HepG2 (cell line): ENCODE data around the gene C17orf75. TPM values are rescaled to one million over a fixed set of nuclear protein-coding genes. Genes with fewer than 3 reads are reported as not detected.

ENCODE experiments used
- ATF7 ChIP-seq, 2 experiments: fragments of 450-650 bp in 1 of 2; sonication (generic) in 1 of 2; formaldehyde crosslinking in 1 of 2; IDR thresholded peaks; 2 replicates each; pipeline versions ENCODE4 v1.4.0 to v1.6.1; 2016 to 2020; ENCODE audit warnings: antibody characterized with exemption in 1 of 2, mild to moderate bottlenecking in 1 of 2, missing genetic modification reagents in 1 of 2
- DMTF1 ChIP-seq: sonication (generic); formaldehyde crosslinking; IDR thresholded peaks from 2 replicates; pipeline ENCODE4 v1.4.0; 2020; ENCODE audit warnings: mild to moderate bottlenecking, missing genetic modification reagents
- HIVEP1 ChIP-seq: sonication (generic); formaldehyde crosslinking; IDR thresholded peaks from 2 replicates; pipeline ENCODE4 v1.4.0; 2020; ENCODE audit warnings: mild to moderate bottlenecking, missing genetic modification reagents
- ISL2 ChIP-seq: sonication (generic); formaldehyde crosslinking; IDR thresholded peaks from 2 replicates; pipeline ENCODE4 v1.5.0; 2020; ENCODE audit warnings: missing genetic modification reagents
- JDP2 ChIP-seq: sonication (generic); formaldehyde crosslinking; IDR thresholded peaks from 2 replicates; pipeline ENCODE4 v1.8.1; 2022; ENCODE audit warnings: missing genetic modification reagents, borderline replicate concordance
- PLRG1 ChIP-seq: fragments of 450-650 bp; conservative IDR thresholded peaks from 2 replicates; pipeline ENCODE4 v1.6.1; 2016
- SAP130 ChIP-seq: IDR thresholded peaks from 2 replicates; pipeline ENCODE4 v1.6.1; 2016; ENCODE audit warnings: low read depth
- SMC3 ChIP-seq: IDR thresholded peaks from 2 replicates; pipeline ENCODE4 v1.6.1; 2011; ENCODE audit warnings: low read length, improper control_type of control experiment
- TRIM24 ChIP-seq: sonication (generic); formaldehyde crosslinking; IDR thresholded peaks from 2 replicates; pipeline ENCODE4 v1.8.0; 2022; ENCODE audit warnings: mild to moderate bottlenecking, missing genetic modification reagents
- ZMAT5 ChIP-seq: sonication (generic); formaldehyde crosslinking; IDR thresholded peaks from 2 replicates; pipeline ENCODE4 v1.5.0; 2020; ENCODE audit warnings: mild to moderate bottlenecking, low read depth, missing genetic modification reagents, borderline replicate concordance
- ZNF20 ChIP-seq: sonication (generic); formaldehyde crosslinking; IDR thresholded peaks from 2 replicates; pipeline ENCODE4 v1.4.0; 2020; ENCODE audit warnings: mild to moderate bottlenecking, moderate library complexity, missing genetic modification reagents
- ZNF354B ChIP-seq: sonication (generic); formaldehyde crosslinking; IDR thresholded peaks from 2 replicates; pipeline ENCODE4 v1.8.0; 2022; ENCODE audit warnings: mild to moderate bottlenecking, missing genetic modification reagents
- ZNF562 ChIP-seq: sonication (generic); formaldehyde crosslinking; IDR thresholded peaks from 2 replicates; pipeline ENCODE4 v1.8.0; 2022; ENCODE audit warnings: missing genetic modification reagents, borderline replicate concordance
- ZNF747 ChIP-seq: sonication (generic); formaldehyde crosslinking; IDR thresholded peaks from 2 replicates; pipeline ENCODE4 v1.8.1; 2023; ENCODE audit warnings: missing genetic modification reagents, mild to moderate bottlenecking, borderline replicate concordance
- polyA plus RNA-seq, 8 experiments: library from polyadenylated mRNA; depleted of rRNA in 3 of 8; stranded (reverse) in 7 of 8; unstranded in 1 of 8; fragments of >200 nt; fragmentation: Illumina TruSeq in 4 of 8; extraction: Trizol in 4 of 8; gene quantifications; 2 replicates each; pipeline versions ENCODE4 v1.2.1 to v1.2.3, GENCODE V29; 2011 to 2016; ENCODE audit warnings: low read depth in 4 of 8, missing spikeins in 1 of 8, mixed read lengths in 1 of 8; ENCODE audit not compliant: insufficient read depth in 1 of 8
- total RNA-seq, 5 experiments: library from RNA; depleted of rRNA; stranded (reverse); fragments of >200 nt; fragmentation: Illumina TruSeq; extraction: Trizol; gene quantifications; 2 replicates each; pipeline ENCODE4 v1.2.3, GENCODE V29; 2016; ENCODE audit warnings: low read depth in 1 of 5
- TF ChIP-seq, protein P1 (sequence below): IDR thresholded peaks from 2 replicates; pipeline ENCODE4 v1.6.1; 2018; ENCODE audit warnings: missing genetic modification reagents, mild to moderate bottlenecking, missing compliant biosample characterization
- TF ChIP-seq, protein P2 (sequence below): sonication (generic); formaldehyde crosslinking; IDR thresholded peaks from 2 replicates; pipeline ENCODE4 v1.8.1; 2023; ENCODE audit warnings: mild to moderate bottlenecking, missing genetic modification reagents, borderline replicate concordance
- TF ChIP-seq, protein P3 (sequence below): sonication (generic); formaldehyde crosslinking; IDR thresholded peaks from 2 replicates; pipeline ENCODE4 v1.8.1; 2023; ENCODE audit warnings: mild to moderate bottlenecking, missing genetic modification reagents
- TF ChIP-seq, protein P4 (sequence below): sonication (generic); formaldehyde crosslinking; IDR thresholded peaks from 2 replicates; pipeline ENCODE4 v1.8.1; 2023; ENCODE audit warnings: mild to moderate bottlenecking, missing genetic modification reagents
- TF ChIP-seq, protein P5 (sequence below): sonication (generic); formaldehyde crosslinking; conservative IDR thresholded peaks from 2 replicates; pipeline ENCODE4 v1.8.0; 2022; ENCODE audit warnings: low read depth, missing genetic modification reagents

Gene C17orf75
- total and polyA plus RNA-seq, 2 of the 13 experiments (the other 11 are each of a cell fraction or from before 2014, with no cell fraction given): 16.2 to 33.0 TPM

DNA sequence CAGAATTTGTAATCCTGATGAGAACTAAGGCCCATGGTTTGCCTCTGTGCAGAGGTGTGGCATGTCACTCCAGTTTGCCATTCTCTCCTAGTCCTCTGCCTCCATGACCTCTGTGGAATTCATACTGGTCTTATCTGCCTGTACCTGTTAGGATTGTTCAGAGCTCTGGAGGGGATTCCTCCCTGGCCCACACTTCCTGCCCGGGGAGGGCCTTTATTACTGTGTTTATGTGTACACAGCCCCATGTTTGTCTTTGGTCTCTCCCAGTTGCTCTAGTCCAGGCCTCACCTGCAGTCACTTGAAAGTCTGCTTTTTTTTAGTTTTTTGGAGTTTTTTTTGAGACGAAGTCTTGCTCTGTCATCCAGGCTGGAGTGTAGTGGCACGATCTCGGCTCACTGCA is 39.9 kb downstream of the C17orf75 start (continued):
- TF ChIP-seq ATF7 (IDR thresholded peaks at IDR 0.05) (no peak), ATF7 (CRISPR knock-in tag; IDR thresholded peaks at IDR 0.05) (no peak), ZMAT5 (no peak), HIVEP1 (CRISPR knock-in tag) (no peak), SMC3 (no peak), DMTF1 (CRISPR knock-in tag) (no peak), ZNF354B (no peak), JDP2 (CRISPR knock-in tag) (no peak), ZNF747 (CRISPR knock-in tag) (no peak), SAP130 (CRISPR knock-in tag) (peak; percentile 46; the same call in 1 of the 2 replicates), TRIM24 (CRISPR knock-in tag) (no peak), ZNF20 (CRISPR knock-in tag) (no peak), PLRG1 (no peak), ISL2 (CRISPR knock-in tag) (0 out of 2 replicates have a peak, but pooled peaks have one; percentile 32), ZNF562 (CRISPR knock-in tag) (no peak)
- TF ChIP-seq, protein P1, sequence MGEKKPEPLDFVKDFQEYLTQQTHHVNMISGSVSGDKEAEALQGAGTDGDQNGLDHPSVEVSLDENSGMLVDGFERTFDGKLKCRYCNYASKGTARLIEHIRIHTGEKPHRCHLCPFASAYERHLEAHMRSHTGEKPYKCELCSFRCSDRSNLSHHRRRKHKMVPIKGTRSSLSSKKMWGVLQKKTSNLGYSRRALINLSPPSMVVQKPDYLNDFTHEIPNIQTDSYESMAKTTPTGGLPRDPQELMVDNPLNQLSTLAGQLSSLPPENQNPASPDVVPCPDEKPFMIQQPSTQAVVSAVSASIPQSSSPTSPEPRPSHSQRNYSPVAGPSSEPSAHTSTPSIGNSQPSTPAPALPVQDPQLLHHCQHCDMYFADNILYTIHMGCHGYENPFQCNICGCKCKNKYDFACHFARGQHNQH (CRISPR knock-in tag): peak; percentile 29; the same call in 1 of the 2 replicates
- TF ChIP-seq, protein P2, sequence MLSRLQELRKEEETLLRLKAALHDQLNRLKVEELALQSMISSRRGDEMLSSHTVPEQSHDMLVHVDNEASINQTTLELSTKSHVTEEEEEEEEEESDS (CRISPR knock-in tag): no peak
- TF ChIP-seq, protein P3, sequence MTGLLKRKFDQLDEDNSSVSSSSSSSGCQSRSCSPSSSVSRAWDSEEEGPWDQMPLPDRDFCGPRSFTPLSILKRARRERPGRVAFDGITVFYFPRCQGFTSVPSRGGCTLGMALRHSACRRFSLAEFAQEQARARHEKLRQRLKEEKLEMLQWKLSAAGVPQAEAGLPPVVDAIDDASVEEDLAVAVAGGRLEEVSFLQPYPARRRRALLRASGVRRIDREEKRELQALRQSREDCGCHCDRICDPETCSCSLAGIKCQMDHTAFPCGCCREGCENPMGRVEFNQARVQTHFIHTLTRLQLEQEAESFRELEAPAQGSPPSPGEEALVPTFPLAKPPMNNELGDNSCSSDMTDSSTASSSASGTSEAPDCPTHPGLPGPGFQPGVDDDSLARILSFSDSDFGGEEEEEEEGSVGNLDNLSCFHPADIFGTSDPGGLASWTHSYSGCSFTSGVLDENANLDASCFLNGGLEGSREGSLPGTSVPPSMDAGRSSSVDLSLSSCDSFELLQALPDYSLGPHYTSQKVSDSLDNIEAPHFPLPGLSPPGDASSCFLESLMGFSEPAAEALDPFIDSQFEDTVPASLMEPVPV (CRISPR knock-in tag): no peak
- TF ChIP-seq, protein P4, sequence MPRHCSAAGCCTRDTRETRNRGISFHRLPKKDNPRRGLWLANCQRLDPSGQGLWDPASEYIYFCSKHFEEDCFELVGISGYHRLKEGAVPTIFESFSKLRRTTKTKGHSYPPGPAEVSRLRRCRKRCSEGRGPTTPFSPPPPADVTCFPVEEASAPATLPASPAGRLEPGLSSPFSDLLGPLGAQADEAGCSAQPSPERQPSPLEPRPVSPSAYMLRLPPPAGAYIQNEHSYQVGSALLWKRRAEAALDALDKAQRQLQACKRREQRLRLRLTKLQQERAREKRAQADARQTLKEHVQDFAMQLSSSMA (CRISPR knock-in tag): no peak
- TF ChIP-seq, protein P5, sequence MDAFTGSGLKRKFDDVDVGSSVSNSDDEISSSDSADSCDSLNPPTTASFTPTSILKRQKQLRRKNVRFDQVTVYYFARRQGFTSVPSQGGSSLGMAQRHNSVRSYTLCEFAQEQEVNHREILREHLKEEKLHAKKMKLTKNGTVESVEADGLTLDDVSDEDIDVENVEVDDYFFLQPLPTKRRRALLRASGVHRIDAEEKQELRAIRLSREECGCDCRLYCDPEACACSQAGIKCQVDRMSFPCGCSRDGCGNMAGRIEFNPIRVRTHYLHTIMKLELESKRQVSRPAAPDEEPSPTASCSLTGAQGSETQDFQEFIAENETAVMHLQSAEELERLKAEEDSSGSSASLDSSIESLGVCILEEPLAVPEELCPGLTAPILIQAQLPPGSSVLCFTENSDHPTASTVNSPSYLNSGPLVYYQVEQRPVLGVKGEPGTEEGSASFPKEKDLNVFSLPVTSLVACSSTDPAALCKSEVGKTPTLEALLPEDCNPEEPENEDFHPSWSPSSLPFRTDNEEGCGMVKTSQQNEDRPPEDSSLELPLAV (CRISPR knock-in tag): no peak
